Esophagus mucosa (tissue), 1 donor: ENCODE data around the gene SGF29. TPM values are rescaled to one million over a fixed set of nuclear protein-coding genes. Genes with fewer than 3 reads are reported as not detected.
A peak's percentile ranks its signal among the peaks of the same experiment; 100 is the strongest.
"Not testable (repeated sequence)": the region's sequence is repeated elsewhere in the genome, so short reads cannot be mapped to it uniquely, and the experiment has no call there.

ENCODE experiments used
- ATAC-seq: fragments of 200-7000 bp; cut with Tn5 transposase; one replicate; pipeline ENCODE4 v1.9.1; 2020
- total RNA-seq: library from RNA; stranded (reverse); gene quantifications from one replicate; pipeline ENCODE4 v1.2.4, GENCODE V29; 2023
- donor health status: DM: yes; HTN: yes; CAD: no.

SGF29 gene
- total RNA-seq, 1 donor from 2014 or later: 11.4 TPM

DNA sequence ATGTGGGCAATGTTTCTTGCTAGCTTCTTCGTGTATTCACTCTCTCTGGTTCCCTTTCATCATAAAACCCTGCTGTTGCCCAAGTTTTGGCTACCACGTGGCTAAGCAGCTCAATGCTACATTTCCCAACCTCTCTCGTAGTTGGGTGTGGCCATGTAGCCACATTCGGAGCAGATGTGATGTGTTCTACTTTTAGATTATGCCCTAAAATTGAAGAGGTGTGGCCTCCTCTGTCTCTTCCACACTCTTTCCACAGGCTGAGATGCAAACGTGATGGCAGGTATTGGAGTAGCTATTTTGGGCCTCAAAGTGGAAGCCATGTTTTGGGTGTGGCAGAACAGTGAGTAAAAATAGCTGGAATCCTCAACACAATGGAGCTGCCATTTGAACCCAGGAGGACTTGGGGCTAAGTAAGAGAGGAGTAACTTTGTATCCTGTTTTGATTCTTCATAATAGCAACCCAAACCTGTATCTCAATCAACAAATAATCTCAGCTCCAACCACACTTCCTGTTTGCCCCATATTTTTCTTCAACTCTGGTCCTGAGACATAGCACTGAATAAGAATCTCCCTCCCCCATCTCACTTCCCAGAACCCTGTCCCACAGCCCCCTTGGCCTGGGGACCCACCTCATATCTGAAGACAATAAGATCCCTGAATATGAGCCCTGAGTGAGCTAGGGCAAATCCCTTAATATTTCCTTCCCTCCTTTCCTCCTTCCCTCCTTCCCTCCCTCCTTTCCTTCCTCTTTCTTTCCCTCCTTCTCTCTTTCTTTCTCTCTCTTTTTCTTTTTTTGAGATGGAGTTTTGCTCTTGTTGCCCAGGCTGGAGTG lies 19.0 kb upstream of the SGF29 start:
- peak; percentile 38 for ATAC-seq

DNA sequence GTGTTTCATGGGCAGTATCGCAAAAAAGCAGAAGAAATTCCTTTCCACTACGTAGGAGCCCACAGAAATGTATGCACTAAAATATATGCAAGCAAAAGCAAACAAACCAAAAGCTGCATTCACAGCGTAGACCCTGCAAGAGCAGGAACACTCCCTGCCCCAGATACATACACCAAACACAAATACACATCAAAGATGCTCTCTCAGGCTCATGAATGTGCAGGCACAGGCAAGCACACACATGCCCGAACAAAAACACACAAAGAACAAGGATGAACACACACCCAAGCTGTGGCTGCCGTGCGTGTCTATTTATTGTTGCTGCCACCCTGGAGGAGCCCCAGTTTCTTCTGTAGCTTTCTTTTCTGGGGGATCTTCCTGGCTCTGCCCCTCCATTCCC lies 16.6 kb upstream of the SGF29 start:
- peak; percentile 66 for ATAC-seq

DNA sequence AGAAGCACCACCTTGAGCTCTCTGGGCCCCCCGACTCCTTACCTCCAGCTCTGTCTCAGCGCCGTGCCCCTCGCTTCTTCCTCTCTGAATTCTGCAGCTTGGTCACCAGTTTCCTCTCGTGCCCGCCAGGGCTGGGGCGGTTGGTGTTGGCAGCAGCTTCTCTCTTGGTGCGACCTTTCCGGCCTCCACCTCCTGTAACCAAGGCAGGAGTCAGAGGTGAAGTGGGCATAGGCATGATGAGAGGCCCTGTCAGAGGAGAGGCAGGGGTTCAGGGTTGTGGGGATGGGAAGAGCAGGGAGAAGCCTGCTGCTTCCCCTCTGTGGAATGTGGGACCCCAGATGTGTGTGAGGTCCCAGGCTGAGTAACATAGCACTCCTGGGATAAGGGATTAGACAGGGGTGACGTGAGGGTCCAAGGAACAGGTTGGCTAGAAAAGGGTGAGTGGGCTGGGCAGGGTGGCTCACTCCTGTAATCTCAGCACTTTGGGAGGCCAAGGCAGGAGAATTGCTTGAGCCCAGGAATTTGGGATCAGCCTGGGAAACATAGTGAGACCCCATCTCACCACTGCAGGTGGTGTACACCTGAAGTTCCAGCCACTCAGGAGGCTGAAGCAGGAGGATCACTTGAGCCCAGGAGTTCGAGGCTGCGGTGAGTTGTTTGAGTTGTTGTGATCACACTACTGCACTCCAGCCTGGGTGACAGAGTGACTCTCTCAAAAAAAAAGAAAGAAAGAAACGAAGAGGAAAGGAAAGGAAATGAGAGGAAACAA lies 15.6 kb upstream of the SGF29 start:
- ATAC-seq: no peak

DNA sequence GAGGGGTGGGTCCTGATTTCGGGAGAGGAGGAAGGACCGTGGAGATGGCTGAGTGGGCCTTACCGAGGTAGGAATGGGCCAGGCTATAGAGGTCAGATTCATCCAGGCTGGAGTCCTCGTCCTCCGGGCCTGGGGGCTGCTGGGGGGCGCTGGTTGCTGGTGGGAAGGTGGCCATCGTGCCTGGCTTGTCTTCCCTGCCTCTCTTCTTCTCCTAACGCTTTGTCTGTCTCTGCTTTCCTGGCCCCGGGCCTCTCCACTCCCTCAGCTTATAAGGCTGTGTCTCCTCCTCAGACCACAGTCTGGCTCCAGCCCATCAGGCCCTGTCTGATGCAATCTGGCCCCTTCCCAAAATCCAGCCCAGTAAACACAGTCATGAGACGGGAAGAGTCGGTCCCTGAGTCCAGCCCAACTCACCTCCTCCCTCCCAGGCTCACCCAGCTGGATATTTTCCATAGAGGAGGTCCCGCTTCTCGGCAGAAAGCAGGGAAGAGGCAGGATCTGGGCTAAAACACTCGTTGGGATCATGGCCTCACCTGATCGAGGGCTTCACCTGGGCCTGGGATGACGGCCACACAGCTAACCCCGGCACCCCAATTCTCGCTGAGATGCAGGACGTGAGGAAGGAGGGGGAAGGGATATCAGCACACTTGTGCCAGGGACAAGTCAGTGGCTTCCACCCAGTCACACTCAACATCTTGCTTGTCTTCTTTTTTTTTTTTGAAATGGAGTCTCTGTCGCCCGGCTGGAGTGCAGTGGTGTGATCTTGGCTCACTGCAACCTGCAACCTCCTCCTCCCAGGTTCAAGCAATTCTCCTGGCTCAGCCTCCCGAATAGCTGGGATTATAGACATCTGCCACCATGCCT lies 14.8 kb upstream of the SGF29 start, which contains the start of gene NUPR1:
TSS of gene NUPR1 (minus strand) at position 242 of the 864 bp plus-strand sequence. CDS start at position 175, 67 bp downstream.
- peak; percentile 90 for ATAC-seq

DNA sequence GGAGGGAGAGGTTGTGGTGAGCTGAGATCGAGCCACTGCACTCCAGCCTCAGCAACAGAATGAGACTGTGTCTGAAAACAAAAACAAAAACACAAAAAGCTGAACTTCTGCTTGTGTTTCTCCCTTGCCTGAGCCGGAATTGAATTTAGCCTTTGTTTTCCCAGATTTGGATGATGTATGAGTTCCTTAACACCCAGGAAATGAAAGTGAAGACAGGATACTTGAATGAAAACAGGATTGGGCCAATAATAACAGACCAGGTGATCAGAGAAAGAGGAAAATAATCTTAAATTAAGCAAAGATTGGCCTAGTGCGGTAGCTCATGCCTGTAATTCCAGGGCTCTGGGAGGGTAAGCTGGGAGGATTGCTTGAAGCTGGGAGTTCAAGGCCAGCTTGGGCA lies 13.4 kb upstream of the SGF29 start:
- ATAC-seq: no peak

DNA sequence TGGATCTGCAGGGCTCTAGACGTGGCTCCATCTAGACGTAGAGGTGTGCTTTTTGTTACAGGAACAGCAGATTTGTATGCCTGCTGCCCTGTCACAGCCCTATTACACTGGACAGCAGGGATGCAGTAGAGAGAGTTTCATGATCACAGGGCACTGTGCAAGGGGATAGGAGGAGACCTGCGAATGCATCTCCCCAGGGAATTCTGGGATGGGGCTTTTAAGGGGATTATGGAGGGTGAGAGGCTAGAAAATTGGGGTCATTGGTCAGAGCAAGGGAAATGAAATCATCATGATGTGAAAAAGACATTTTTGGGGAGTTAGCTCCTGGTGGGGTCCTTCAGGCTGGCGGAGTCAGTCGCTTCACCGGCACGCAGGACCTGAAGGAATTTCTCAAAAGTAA lies 11.1 kb upstream of the SGF29 start:
- ATAC-seq: no peak

DNA sequence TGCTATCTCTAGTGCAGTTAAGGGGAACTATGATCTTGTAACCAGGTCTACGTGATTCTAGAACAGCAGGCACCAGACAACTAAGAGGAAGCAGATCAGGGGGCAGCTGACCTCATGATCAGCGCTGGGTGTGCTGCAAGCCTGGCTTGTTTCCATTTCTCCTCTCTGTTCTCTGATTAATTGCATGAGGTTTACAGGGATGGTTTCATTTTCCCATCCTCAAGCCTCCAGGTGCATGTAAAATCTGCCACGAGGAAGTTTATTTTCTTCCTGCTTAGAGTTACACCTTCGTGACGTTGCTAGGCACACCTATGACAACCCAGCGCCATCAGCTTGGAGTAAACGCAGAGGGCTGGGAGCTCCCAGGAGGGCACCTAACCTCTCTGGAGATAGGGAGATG lies 10.6 kb upstream of the SGF29 start:
- ATAC-seq: peak; percentile 58

DNA sequence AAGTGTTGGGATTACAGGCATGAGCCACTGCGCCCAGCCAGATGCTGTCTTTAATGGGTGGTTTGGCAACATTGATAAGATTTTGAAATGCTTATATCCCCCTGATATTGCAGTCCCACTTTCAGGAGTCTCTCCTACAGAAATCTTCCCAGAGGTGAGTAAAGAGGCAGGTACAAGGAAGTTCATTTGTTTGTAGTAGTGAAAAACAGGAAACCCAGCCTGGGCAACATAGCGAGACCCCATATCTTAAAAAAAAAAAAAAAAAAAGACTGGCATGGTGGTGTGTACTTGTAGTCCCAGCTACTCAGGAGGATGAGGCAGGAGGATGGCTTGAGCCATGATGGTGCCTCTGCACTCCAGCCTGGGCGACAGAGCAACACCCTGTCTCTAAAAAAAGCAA lies 8.7 kb upstream of the SGF29 start:
- ATAC-seq: no peak

DNA sequence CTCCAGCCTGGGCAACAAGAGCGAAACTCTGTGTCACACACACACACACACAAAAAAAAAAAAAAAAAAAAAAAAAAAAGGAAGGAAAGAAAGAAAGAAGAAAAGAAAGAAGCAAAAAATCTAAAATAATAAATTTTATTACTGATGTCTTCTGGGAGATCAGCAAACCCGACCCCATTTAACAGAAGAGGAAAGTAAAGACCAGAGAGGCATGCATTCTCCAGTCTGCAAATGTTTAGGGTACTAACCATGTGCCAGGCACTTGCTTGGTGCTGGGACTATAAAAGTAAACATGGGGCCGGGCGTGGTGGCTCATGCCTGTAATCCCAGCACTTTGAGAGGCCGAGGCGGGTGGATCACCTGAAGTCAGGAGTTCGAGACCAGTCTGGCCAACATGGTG lies 7.8 kb upstream of the SGF29 start:
- not testable (repeated sequence) for ATAC-seq

DNA sequence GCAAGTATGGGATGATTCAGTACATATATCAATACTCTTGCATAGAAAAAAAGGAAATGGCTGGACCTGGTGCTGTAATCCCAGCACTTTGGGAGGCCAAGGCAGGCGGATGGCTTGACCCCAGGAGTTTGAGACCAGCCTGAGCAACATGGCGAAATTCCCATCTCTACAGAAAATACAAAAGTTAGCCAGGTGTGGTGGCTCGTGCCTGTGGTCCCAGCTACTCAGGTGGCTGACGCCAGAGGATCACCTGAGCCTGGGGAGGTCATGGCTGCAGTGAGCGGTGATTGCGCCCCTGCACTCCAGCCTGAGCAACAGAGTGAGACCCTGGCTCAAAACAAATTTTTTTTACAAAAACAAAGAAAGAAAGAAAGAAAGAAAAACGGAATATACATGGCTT lies 7.1 kb upstream of the SGF29 start:
- ATAC-seq: no peak

DNA sequence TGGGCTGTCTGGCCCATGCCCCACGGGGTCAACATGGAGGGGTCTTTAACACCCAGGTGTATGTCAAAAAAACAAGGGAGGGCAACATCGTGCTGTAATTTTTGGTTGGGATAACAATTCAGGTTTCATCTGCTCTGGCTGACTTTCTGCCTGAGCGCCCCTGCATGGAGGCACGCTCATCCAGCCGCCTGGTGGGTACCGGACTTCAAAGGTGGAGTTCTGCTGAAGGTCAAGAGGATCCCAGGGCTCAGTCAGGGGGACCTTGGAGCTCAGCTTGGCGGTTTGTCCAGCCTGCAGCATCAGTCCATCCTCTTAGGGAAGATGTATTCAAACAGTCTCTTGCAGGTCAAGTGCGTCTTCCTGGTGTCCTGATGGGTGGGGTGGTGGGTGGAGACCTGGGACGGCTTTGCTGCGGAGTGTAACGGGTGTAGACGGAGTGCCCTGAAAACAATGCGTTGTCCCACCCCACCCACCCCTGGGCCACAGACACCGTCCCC lies 5.4 kb upstream of the SGF29 start:
- ATAC-seq: no peak

DNA sequence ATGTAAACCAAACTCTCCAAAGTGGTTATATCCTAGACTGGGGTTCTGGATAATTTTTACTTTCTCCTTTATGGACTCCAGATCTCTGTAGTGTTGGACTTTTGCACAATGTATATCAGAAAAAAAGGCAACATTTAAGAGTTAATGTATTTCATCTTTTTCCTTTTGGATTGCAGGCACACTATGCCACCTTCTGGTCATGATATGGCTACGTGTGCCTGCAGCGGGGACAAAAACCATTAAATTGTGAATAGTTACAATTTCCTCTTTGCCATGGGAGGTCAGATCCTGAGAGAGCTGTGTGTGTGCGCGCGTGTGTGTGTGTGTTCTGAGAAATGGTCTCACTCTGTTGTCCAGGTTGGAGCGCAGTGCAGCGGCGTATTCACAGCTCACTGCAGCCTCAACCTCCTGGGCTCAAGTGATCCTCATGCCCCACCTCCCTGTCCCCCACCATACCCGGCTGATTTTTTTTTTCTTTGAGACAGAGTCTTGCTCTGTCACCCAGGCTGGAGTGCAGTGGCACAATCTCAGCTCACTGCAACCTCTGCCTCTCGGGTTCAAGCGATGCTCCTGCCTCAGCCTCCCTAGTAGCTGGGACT lies 4.3 kb upstream of the SGF29 start:
- ATAC-seq: no peak

DNA sequence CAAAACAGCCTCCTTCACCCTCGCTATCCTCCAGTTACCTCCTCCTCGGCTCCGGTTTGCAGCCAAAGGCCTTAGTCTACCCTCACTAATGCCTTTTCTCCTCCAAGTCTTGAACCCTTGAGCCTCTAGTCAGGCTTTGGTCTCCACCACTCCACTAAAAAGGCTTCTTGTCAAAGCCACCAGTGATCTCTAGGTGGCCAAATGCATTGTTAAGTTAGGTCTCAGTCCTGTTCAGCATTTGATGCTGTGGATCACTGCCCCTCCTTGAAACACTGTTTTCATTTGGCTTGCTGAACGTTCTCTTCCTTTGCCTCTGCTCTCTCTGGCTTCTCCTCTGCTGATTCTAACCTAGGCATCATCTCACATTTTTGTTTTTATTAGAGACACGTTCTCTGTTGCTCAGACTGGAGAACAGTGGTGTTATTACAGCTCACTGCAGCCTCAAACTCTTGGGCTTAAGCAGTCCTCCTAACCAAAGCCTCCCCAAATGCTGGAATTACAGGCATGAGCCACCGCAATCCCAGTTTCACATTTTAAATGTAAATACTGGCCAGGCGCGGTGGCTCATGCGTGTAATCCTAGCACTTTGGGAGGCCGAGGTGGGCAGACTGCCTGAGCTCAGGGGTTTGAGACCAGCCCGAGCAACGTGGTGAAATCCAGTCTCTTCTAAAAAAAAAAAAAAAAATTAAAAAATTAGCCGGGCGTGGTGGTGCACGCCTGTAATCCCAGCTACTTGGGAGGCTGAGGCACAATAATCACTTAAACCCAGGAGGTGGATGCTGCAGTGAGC lies 1.1 kb downstream of the SGF29 start:
- ATAC-seq: no peak

DNA sequence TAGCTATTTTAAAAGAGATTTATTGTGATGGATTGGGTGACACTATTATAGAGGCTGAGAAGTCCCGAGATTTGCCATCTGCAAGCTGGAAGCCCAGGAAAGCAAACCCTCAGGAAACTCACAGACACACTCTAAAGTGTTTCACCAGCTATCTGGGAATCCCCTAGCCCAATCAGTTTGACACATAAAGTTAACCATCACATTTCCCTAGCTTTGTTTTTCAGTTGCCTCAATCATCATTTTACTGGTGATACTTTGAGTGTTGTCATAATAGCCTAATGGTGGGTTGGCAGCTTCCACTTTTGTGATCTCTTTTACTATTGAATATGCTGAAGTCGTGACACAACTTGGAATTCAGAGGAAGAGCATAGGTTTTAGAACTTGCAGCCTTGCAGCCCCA lies 1.8 kb downstream of the SGF29 start:
- no peak for ATAC-seq

DNA sequence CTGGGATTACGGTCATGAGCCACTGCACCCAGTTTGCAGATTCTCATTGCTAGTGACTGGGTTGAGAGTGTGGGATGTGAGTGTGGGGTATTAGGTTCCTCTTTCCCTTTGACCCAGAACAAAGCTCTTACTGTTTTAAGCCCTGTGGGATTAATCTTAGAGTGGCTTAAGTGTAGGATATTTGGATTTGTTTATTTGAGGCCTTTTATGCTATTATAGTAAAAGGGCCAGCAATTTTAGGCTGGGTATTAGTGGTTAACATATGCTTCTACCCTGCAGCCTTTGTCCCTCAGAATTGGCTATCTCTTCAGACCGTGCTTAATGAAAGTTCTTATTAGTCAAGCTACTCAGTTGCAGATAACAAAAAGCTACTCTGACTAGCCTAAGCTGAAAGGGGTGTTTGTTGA lies 3.2 kb downstream of the SGF29 start:
- ATAC-seq: no peak

DNA sequence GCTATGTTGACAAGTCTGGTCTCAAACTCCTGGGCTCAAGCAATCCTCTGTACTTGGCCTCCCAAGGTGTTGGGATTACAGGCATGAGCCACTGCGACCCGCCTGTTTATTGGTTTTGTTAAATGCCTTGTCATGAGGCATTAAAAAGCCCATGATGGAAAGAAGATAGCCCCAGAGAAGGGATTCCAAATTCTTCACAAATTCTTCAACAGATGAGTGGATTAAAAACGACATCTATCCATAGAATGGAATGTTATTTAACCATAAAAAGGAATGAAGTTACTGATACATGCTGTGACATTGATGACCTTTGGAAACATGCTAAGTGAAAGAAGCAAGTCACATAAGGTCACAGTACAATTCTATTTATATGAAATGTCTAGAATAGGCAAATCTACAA lies 4.7 kb downstream of the SGF29 start:
- ATAC-seq: no peak

DNA sequence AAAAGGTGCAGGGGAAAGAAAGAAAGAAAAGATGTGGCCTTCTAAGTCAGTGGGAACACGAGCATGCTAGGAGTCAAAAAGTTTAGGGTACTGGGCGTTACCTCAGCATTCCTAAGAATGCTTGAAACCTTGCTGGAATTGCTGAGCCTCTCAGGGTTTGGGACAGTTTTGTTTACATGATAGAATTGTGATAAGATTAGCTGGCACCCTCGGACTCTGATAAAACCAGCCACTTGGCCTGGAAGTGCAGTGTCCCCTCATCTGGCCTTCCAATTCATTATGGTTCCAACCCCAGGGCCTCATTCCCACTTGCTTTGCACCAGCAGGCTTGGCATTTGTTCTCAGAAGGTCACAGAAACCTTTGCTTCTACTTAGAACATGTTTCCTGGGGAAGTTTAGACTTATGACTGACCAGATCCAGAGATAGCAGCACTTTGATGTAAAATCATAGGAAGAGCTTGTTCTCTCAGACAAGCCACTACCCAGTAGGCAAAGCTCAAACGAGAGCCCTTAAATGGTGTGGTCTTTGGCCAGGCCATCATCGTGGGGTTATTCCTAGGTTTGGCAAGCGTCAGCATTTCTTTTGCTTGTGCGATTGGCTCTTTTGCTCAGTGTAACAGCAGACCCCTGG lies 8.0 kb downstream of the SGF29 start:
- ATAC-seq: no peak

DNA sequence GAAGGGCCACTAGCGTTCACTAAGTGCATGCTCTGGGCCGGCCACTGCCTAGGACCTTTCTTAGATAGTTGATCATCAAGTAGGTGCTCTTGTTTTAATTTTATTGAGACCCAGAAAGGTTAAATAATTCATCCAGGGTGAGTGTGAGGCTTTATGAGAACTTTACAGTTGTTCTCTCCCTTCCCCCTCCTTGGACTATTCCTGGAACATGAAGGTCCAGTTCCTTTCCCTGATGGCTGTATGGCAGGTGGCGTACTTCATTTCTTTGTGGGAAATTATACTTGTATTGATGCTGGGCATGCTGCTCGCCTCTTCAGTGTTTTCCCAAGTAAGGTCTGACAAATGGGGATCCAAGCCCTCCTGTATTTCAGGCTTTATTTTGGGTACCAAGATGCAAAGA lies 8.5 kb downstream of the SGF29 start:
- ATAC-seq: no peak

DNA sequence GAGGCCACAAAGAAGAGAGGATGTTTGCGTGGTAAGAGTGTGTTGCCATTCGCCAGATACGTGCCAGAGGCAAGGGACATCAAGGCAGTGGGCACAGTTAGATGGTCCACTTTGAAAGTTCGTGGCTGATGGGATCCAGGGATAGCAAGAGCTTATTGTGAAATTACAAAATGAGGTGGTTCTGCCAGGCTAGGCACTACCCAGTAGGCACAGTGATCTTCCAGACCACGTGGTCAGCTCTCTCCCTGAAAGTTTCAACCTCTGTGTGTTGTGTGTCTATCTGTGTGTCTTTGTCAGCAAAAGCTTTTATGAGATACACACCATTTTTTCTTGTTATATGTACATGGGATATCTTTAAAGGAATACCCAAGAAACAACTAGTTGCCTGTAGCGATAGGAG lies 9.5 kb downstream of the SGF29 start:
- no peak for ATAC-seq

DNA sequence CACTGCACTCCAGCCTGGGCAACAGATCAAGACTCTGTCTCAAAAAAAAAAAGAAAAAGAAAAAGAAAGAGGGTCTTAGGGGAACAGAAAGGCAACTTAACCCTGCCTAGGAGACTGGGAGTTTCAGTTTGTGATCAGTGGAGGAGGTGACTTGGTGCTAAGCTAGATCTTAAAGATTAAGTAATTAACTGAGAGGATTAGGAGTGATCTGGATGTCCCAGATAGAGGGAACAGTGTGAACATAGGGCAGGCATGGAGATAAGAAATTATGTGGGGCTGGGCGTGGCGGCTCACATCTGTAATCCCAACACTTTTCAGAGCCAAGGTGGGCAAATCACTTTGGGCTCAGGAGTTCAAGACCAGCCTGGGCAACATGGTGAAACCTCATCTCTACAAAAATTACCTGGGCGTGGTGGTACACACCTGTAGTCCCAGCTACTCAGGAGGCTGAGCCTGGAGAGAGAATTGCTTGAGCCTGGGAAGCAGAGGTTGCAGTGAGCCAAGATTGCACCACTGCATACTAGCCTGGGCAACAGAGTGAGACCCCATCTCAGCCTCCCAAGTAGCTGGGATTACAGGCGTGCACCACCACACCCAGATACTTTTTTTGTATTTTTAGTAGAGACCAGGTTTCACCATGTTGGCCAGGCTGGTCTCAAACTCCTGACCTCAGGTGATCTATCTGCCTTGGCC lies 12.7 kb downstream of the SGF29 start:
- not testable (repeated sequence) for ATAC-seq
